Measurements from ENCODE around the gene OR2T11. TPM values are rescaled to one million over a fixed set of nuclear protein-coding genes. Genes with fewer than 3 reads are reported as not detected.
A peak's percentile ranks its signal among the peaks of the same experiment; 100 is the strongest.
"Not testable (repeated sequence)": the region's sequence is repeated elsewhere in the genome, so short reads cannot be mapped to it uniquely, and the experiment has no call there.

OR2T11 gene
- polyA plus RNA-seq (ENCODE audit: low read depth in 6 of 6), result under 1 TPM in 1 of 6 donors, not detected in 5; 0.18 TPM

- not testable (repeated sequence) for H3K9me3 Mint-ChIP-seq; H3K27ac Mint-ChIP-seq; H3K36me3 Mint-ChIP-seq; H3K4me1 Mint-ChIP-seq; ATAC-seq (ENCODE audit: low read depth in 2 of 2); H3K27me3 Mint-ChIP-seq; H3K4me3 Mint-ChIP-seq; DNase-seq
These were observed at the start of gene OR2T11 for GRCh38 chr1:248634991-248635390. OR2T11 (minus strand) TSS chr1:248635091; CDS start chr1:248627128, 7,963 bp downstream.

GRCh38 chr1:248681651-248682050 is 46.8 kb upstream of the OR2T11 start:
- no peaks in the 10 kb centered on the region for H3K9me3 Mint-ChIP-seq
- DNase-seq, result no peak
- no peak overlapping the region for H3K4me3 Mint-ChIP-seq
- H3K27me3 Mint-ChIP-seq, result peaks cover 0 to 17% (median 10%) of the 10 kb centered on the region in 3 donors
- no peak for ATAC-seq (ENCODE audit: low read depth in 2 of 2)
- no peak overlapping the region for H3K27ac Mint-ChIP-seq
- H3K36me3 Mint-ChIP-seq, result no peaks in the 10 kb centered on the region
- peaks cover under 1 to 4% (median 2%) of the 10 kb centered on the region in 3 donors for H3K4me1 Mint-ChIP-seq

- no peak for DNase-seq
- Mint-ChIP-seq H3K4me3 (no peak overlapping the region), H3K36me3 (no peaks in the 10 kb centered on the region), H3K4me1 (no peaks in the 10 kb centered on the region), H3K27ac (no peak overlapping the region), H3K27me3 (no peaks in the 10 kb centered on the region), H3K9me3 (peaks cover 0 to 8% (median 7%) of the 10 kb centered on the region in 7 donors)
- no peak for ATAC-seq (ENCODE audit: low read depth in 2 of 2)
These were observed 35.1 kb upstream of the OR2T11 start for GRCh38 chr1:248670003-248670402.

- H3K27me3 Mint-ChIP-seq, H3K36me3 Mint-ChIP-seq, H3K9me3 Mint-ChIP-seq: not testable (repeated sequence)
- Mint-ChIP-seq H3K4me1 (peaks cover 14 to 42% (median 37%) of the 10 kb centered on the region in 3 donors), H3K27ac (peak overlapping the region; percentile 85 to 97 (median 93)), H3K4me3 (peak overlapping the region in 7 of 8 donors; percentile 4 to 65 (median 53))
- ATAC-seq (ENCODE audit: low read depth in 2 of 2) (peak; percentile 98), DNase-seq (peak; percentile 60)
These were observed 28.8 kb upstream of the OR2T11 start for GRCh38 chr1:248663453-248664328.

GRCh38 chr1:248656797-248657196 is 21.9 kb upstream of the OR2T11 start:
- H3K27ac Mint-ChIP-seq; H3K4me3 Mint-ChIP-seq; H3K36me3 Mint-ChIP-seq; ATAC-seq (ENCODE audit: low read depth in 2 of 2); DNase-seq; H3K9me3 Mint-ChIP-seq; H3K27me3 Mint-ChIP-seq: not testable (repeated sequence)
- peaks cover 0 to 24% (median 20%) of the 10 kb centered on the region in 3 donors for H3K4me1 Mint-ChIP-seq

- not testable (repeated sequence) for H3K36me3 Mint-ChIP-seq; DNase-seq; ATAC-seq (ENCODE audit: low read depth in 2 of 2); H3K9me3 Mint-ChIP-seq; H3K4me3 Mint-ChIP-seq; H3K27me3 Mint-ChIP-seq
- Mint-ChIP-seq H3K27ac (peak within 1 kb of the TSS in 1 of 6 donors; percentile 26), H3K4me1 (peaks cover 0 to 17% (median 14%) of the 10 kb centered on the region in 3 donors)
These were observed 20.5 kb upstream of the OR2T11 start, which contains the start of gene OR2T27 for GRCh38 chr1:248655354-248655753. OR2T27 (minus strand) TSS chr1:248655528; CDS start chr1:248650884, 4,644 bp downstream.

GRCh38 chr1:248648770-248649536 is 14.1 kb upstream of the OR2T11 start:
- not testable (repeated sequence) for ATAC-seq (ENCODE audit: low read depth in 2 of 2); H3K4me3 Mint-ChIP-seq; H3K36me3 Mint-ChIP-seq; H3K27me3 Mint-ChIP-seq; H3K27ac Mint-ChIP-seq; H3K9me3 Mint-ChIP-seq; DNase-seq
- peaks cover 6 to 15% (median 7%) of the 10 kb centered on the region in 3 donors for H3K4me1 Mint-ChIP-seq

- Mint-ChIP-seq H3K4me3 (peak within 1 kb of the TSS in 4 of 8 donors; percentile 25 to 64 (median 61)), H3K4me1 (peaks cover 6 to 17% (median 7%) of the 10 kb centered on the region in 3 donors), H3K27ac (peak within 1 kb of the TSS in 3 of 6 donors; percentile 46 to 70 (median 47))
- H3K27me3 Mint-ChIP-seq; ATAC-seq (ENCODE audit: low read depth in 2 of 2); H3K36me3 Mint-ChIP-seq; DNase-seq; H3K9me3 Mint-ChIP-seq: not testable (repeated sequence)
These were observed 10.3 kb upstream of the OR2T11 start, which contains the start of gene OR2T35 for GRCh38 chr1:248645178-248645577. OR2T35 (minus strand) TSS chr1:248645278; CDS start chr1:248639258, 6,020 bp downstream.

- not testable (repeated sequence) for H3K27me3 Mint-ChIP-seq, H3K4me3 Mint-ChIP-seq, DNase-seq, H3K9me3 Mint-ChIP-seq, H3K36me3 Mint-ChIP-seq
- H3K4me1 Mint-ChIP-seq, result peaks cover 6 to 17% (median 7%) of the 10 kb centered on the region in 3 donors
- ATAC-seq (ENCODE audit: low read depth in 2 of 2), result peak; percentile 93
- peak overlapping the region in 2 of 6 donors; percentile 57 to 67 for H3K27ac Mint-ChIP-seq
These were observed 8.2 kb upstream of the OR2T11 start for GRCh38 chr1:248642971-248643651.

- H3K27me3 Mint-ChIP-seq; H3K36me3 Mint-ChIP-seq; ATAC-seq (ENCODE audit: low read depth in 2 of 2); H3K9me3 Mint-ChIP-seq; DNase-seq: not testable (repeated sequence)
- Mint-ChIP-seq H3K4me1 (peaks cover 6 to 15% (median 7%) of the 10 kb centered on the region in 3 donors), H3K27ac (peak overlapping the region in 1 of 6 donors; percentile 44), H3K4me3 (peak overlapping the region in 1 of 8 donors; percentile 22)
These were observed 6.7 kb upstream of the OR2T11 start for GRCh38 chr1:248641583-248641982.

GRCh38 chr1:248640906-248641305 is 6.0 kb upstream of the OR2T11 start:
- not testable (repeated sequence) for H3K27ac Mint-ChIP-seq; H3K27me3 Mint-ChIP-seq; ATAC-seq (ENCODE audit: low read depth in 2 of 2); H3K4me3 Mint-ChIP-seq; H3K9me3 Mint-ChIP-seq; H3K36me3 Mint-ChIP-seq; DNase-seq
- H3K4me1 Mint-ChIP-seq, result peaks cover 6 to 13% (median 7%) of the 10 kb centered on the region in 3 donors

- not testable (repeated sequence) for H3K27me3 Mint-ChIP-seq; H3K4me3 Mint-ChIP-seq; DNase-seq; ATAC-seq (ENCODE audit: low read depth in 2 of 2); H3K4me1 Mint-ChIP-seq; H3K27ac Mint-ChIP-seq; H3K36me3 Mint-ChIP-seq; H3K9me3 Mint-ChIP-seq
These were observed 4.8 kb upstream of the OR2T11 start for GRCh38 chr1:248639652-248640051.

- not testable (repeated sequence) for H3K27ac Mint-ChIP-seq; H3K9me3 Mint-ChIP-seq; ATAC-seq (ENCODE audit: low read depth in 2 of 2); H3K27me3 Mint-ChIP-seq; DNase-seq; H3K4me1 Mint-ChIP-seq; H3K4me3 Mint-ChIP-seq; H3K36me3 Mint-ChIP-seq
These were observed 1.7 kb upstream of the OR2T11 start for GRCh38 chr1:248636612-248637011.
